Colonic mucosa (tissue), 4 donors: Measurements from ENCODE around the gene GHRH. TPM values are rescaled to one million over a fixed set of nuclear protein-coding genes. Genes with fewer than 3 reads are reported as not detected.

ENCODE experiments used
- DNase-seq: peaks from one replicate; pipeline ENCODE4 v3.0.0-alpha.2; 2020
- H3K27ac ChIP-seq: fragments of 200-600 bp; one replicate; pipeline ENCODE4 v1.8.0; 2021
- H3K27me3 ChIP-seq: fragments of 200-600 bp; one replicate; pipeline ENCODE4 v1.8.0; 2021
- H3K36me3 ChIP-seq: fragments of 200-600 bp; one replicate; pipeline ENCODE4 v1.8.0; 2021
- H3K4me1 ChIP-seq: fragments of 200-600 bp; one replicate; pipeline ENCODE4 v1.8.0; 2021; ENCODE audit warnings: mild to moderate bottlenecking
- H3K4me3 ChIP-seq: fragments of 200-600 bp; one replicate; pipeline ENCODE4 v1.8.0; 2021
- H3K9ac ChIP-seq, 2 donors: one replicate each; pipeline ENCODE4 v1.7.0; 2013; ENCODE audit warnings: control low read depth in 2 of 2, low read depth in 2 of 2, low read length in 2 of 2
- H3K9me3 ChIP-seq: fragments of 200-600 bp; one replicate; pipeline ENCODE4 v1.8.0; 2021
- CTCF ChIP-seq: fragments of 200-600 bp; IDR thresholded peaks from one replicate; pipeline ENCODE4 v1.8.0; 2022; ENCODE audit warnings: antibody characterized with exemption, mild to moderate bottlenecking
- intact Hi-C: fragments of 100-400 bp; cut with DNase I; formaldehyde crosslinking; loops from one replicate; pipeline ENCODE4 v1.14.1; 2022
- total RNA-seq, 2 donors: library from RNA; stranded (reverse); fragmentation: NEBNext Ultra II Directional in 1 of 2; extraction: Animal tissue kit (Norgen Biotek cat#: 25700) in 1 of 2; gene quantifications; one replicate each; pipeline ENCODE4 v1.2.1, GENCODE V29; 2021
- donor health status: healthy.
- donor health status: DM: no; HTN: no; CAD: no.
- donor health status: DM: no; HTN: no; CAD: no.

The GHRH gene
- total RNA-seq, 2 donors from 2014 or later: not detected

DNA sequence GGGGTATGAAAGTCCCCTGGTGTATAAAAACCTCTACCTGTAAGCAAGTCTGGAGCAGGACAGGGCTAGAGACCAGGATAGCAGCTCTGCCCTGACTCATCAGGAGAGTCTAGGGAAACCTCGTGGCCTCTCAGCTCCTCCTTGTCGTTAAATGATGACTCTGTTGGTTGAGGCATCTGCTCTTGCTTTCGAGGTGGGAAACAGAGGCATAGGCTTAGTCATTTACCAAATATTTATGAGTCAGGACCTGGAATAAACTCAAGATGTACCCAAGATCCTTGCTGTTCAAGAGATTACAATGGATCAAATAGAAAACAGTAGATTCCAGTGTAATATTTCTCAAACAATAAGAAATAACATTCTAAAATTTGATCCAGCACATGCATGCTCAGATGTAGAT lies 33.4 kb upstream of the GHRH start:
- TF ChIP-seq CTCF: no peak
- H3K4me3 ChIP-seq: no peak overlapping the region
- H3K27ac ChIP-seq: peak overlapping the region; percentile 69
- no peaks in the 10 kb centered on the region for H3K36me3 ChIP-seq
- intact Hi-C loops: loop anchor here (10.0 kb wide), 1 partner anchor 50 kb away; the partner anchor contains the start of gene SRC
- H3K9ac ChIP-seq: no peak overlapping the region
- no peaks in the 10 kb centered on the region for H3K27me3 ChIP-seq
- H3K9me3 ChIP-seq: no peaks in the 10 kb centered on the region
- peaks cover 17% of the 10 kb centered on the region for H3K4me1 ChIP-seq
- no peak for DNase-seq

- DNase-seq: no peak
- intact Hi-C loops: loop anchor here (10.0 kb wide), 1 partner anchor 50 kb away; the partner anchor contains the start of gene SRC
- H3K27ac ChIP-seq: peak overlapping the region; percentile 69
Observed at GRCh38 chr20:37294262-37294981, 32.8 kb upstream of the GHRH start.

DNA sequence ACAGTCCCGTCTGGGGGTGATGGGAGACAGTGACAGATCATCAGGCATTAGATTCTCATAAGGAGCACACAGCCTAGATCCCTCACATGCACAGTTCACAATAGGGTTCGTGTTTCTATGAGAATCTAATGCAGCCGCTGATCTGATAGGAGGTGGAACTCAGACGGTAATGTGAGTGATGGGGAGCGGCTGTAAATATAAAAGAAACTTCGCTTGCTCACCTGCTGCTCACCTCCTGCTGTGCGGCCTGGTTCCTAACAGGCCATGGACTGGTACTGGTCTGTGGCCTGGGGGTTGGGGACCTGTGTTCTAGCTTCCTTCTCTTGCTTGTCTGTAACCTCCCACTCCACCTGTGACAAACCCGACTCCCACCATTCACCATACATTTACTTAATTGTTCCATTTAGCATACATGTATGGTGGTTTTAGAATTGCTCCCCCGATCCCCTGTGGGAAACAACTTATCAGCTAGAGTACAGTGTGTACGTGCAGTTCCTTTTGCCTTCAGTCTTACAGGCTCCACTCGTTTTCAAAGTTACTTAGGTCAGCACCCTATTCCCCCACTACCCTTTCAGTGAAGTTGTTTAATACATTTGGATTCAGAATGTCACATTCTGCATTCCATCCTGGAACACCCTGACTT lies 31.8 kb upstream of the GHRH start:
- Histone ChIP-seq H3K27ac (no peak overlapping the region), H3K9ac (no peak overlapping the region), H3K4me1 (peaks cover 17% of the 10 kb centered on the region), H3K27me3 (no peaks in the 10 kb centered on the region), H3K4me3 (no peak overlapping the region), H3K9me3 (no peaks in the 10 kb centered on the region), H3K36me3 (no peaks in the 10 kb centered on the region)
- intact Hi-C loops: loop anchor here (10.0 kb wide), 1 partner anchor 51 kb away; the partner anchor contains the start of gene SRC
- DNase-seq: no peak
- TF ChIP-seq CTCF: no peak

More at GRCh38 chr20:37294262-37294981, 32.8 kb upstream of the GHRH start:
- TF ChIP-seq CTCF: no peak
- Histone ChIP-seq H3K9me3 (no peaks in the 10 kb centered on the region), H3K9ac (peak overlapping the region in 1 of 2 donors; percentile 29), H3K4me3 (no peak overlapping the region), H3K4me1 (peaks cover 17% of the 10 kb centered on the region), H3K36me3 (no peaks in the 10 kb centered on the region), H3K27me3 (no peaks in the 10 kb centered on the region)

GRCh38 chr20:37291724-37292126 lies 30.1 kb upstream of the GHRH start:
- DNase-seq: no peak
- no peak overlapping the region for H3K27ac ChIP-seq
- H3K4me1 ChIP-seq: peaks cover 17% of the 10 kb centered on the region
- H3K36me3 ChIP-seq: no peaks in the 10 kb centered on the region
- no peak overlapping the region for H3K4me3 ChIP-seq
- intact Hi-C loops: loop anchor here (10.0 kb wide), 1 partner anchor 53 kb away; the partner anchor contains the start of gene SRC
- no peak overlapping the region for H3K9ac ChIP-seq
- no peaks in the 10 kb centered on the region for H3K9me3 ChIP-seq
- no peaks in the 10 kb centered on the region for H3K27me3 ChIP-seq
- TF ChIP-seq CTCF: no peak

DNA sequence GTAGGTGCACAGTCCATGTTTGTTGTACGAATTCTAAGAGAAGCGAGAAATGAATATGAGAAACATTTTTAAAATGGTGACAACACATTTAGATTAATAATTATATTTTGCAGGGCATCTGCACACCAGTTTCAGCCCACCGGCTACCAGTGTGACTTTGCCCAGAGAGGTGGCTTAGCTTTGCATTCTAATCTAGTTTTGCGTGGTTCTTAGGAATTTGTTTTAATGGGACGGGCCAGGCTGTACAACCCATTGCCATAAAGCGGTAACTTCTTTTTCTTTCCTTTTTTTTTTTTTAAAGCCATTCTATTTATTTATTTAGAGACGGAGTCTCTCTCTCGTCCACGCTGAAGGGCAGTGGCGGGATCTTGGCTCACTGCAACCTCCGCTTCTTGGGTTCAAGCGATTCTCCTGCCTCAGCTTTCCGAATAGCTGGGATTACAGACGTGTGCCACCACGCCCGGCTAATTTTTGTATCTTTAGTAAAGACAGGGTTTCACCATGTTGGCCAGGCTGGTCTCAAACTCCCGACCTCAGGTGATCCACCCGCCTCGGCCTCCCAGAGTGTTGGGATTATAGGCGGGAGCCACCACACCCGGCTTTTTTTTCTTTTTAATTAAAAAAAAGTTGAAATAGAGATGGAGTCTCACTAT lies 28.7 kb upstream of the GHRH start:
- TF ChIP-seq CTCF: no peak
- peaks cover 8% of the 10 kb centered on the region for H3K4me1 ChIP-seq
- peak overlapping the region; percentile 93 for H3K27ac ChIP-seq
- peak overlapping the region; percentile 77 for H3K4me3 ChIP-seq
- DNase-seq: no peak
- peak overlapping the region; percentile 97 to 98 for H3K9ac ChIP-seq
- H3K36me3 ChIP-seq: no peaks in the 10 kb centered on the region
- no peaks in the 10 kb centered on the region for H3K27me3 ChIP-seq
- intact Hi-C loops: loop anchor here (10.0 kb wide), 1 partner anchor 55 kb away; the partner anchor contains the start of gene SRC
- H3K9me3 ChIP-seq: no peaks in the 10 kb centered on the region
